ENCODE measurements around the gene SLC66A3. TPM values are rescaled to one million over a fixed set of nuclear protein-coding genes. Genes with fewer than 3 reads are reported as not detected.

The SLC66A3 gene
- polyA plus RNA-seq, 1 donor (not counting 4 experiments of a cell fraction or from before 2014, with no cell fraction given), result 31.1 TPM

DNA sequence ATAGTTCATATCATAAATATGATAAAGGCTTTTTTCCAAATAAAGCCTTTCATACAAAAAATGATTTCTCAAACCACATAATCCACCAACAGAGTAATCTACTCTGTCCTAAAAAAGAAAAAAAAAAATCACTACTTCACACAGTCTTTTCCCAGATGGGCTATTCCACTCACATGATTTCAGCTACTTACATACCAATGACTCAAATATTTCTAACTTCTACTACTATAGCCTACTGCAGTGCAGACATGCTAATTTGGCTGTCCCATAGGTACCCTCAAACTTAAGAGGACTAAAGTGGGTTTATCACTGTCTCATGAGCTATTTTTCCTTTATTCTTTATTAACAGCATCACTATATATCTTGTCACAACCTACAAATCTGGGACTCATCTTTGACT lies 57.4 kb downstream of the SLC66A3 start:
- dilution Hi-C loops (cut with MboI; ENCODE audit: extremely low pct_ligation_motif_present, low sequenced_read_pairs), result no loop called here
- H3K4me1 ChIP-seq (ENCODE audit: control insufficient read depth, extremely low read depth, insufficient read depth, low read length), result no peaks in the 10 kb centered on the region
- no peak for FAIRE-seq
- H2AFZ ChIP-seq (ENCODE audit: control insufficient read depth, low read length), result no peak overlapping the region
- no peak overlapping the region for H3K4me3 ChIP-seq (ENCODE audit: control insufficient read depth in 2 of 3, extremely low read depth in 1 of 3, insufficient read depth in 2 of 3, low read depth in 1 of 3, low read length in 3 of 3)
- no peaks in the 10 kb centered on the region for H4K20me1 ChIP-seq (ENCODE audit: control insufficient read depth, extremely low read depth, insufficient read depth, low read length)
- peaks cover 2 to 12% of the 10 kb centered on the region in 2 experiments for H3K36me3 ChIP-seq (ENCODE audit: control insufficient read depth in 2 of 2, extremely low read depth in 1 of 2, insufficient read depth in 2 of 2, low read length in 2 of 2)
- no peak for DNase-seq (ENCODE audit: low read depth, low spot score)
- no peaks in the 10 kb centered on the region for H3K27me3 ChIP-seq (ENCODE audit: control insufficient read depth, extremely low read depth, insufficient read depth, low read length)
- TF ChIP-seq CTCF (optimal IDR thresholded peaks at IDR 0.05 in 1 of 3, IDR thresholded peaks at IDR 0.05 in 1 of 3, conservative IDR thresholded peaks at IDR 0.05 in 1 of 3; ENCODE audit: extremely low read depth in 1 of 3, insufficient read depth in 2 of 3, low read length in 3 of 3) (no peak), EZH2 (IDR thresholded peaks at IDR 0.05; ENCODE audit: low read length) (no peak)
- no peak overlapping the region for H3K4me2 ChIP-seq (ENCODE audit: control insufficient read depth, extremely low read depth, insufficient read depth, low read depth, low read length)
- no peaks in the 10 kb centered on the region for H3K9me3 ChIP-seq (ENCODE audit: control insufficient read depth, low read depth, low read length)
- H3K79me2 ChIP-seq (ENCODE audit: control insufficient read depth, insufficient read depth, low read length), result no peaks in the 10 kb centered on the region
- H3K9me1 ChIP-seq (ENCODE audit: control insufficient read depth, extremely low read depth, insufficient read depth, low read length), result no peaks in the 10 kb centered on the region
- no peak overlapping the region for H3K27ac ChIP-seq (ENCODE audit: control insufficient read depth, insufficient read depth, low read length)
- no peak overlapping the region for H3K9ac ChIP-seq (ENCODE audit: control insufficient read depth, extremely low read depth, insufficient read depth, low read length)

- no peak for FAIRE-seq
- no peak overlapping the region for H3K9ac ChIP-seq (ENCODE audit: control insufficient read depth, extremely low read depth, insufficient read depth, low read length)
- H3K36me3 ChIP-seq (ENCODE audit: control insufficient read depth in 2 of 2, extremely low read depth in 1 of 2, insufficient read depth in 2 of 2, low read length in 2 of 2), result peaks cover 2 to 12% of the 10 kb centered on the region in 2 experiments
- H2AFZ ChIP-seq (ENCODE audit: control insufficient read depth, low read length), result no peak overlapping the region
- H3K9me1 ChIP-seq (ENCODE audit: control insufficient read depth, extremely low read depth, insufficient read depth, low read length), result no peaks in the 10 kb centered on the region
- no peak for DNase-seq (ENCODE audit: low read depth, low spot score)
- H3K4me1 ChIP-seq (ENCODE audit: control insufficient read depth, extremely low read depth, insufficient read depth, low read length), result no peaks in the 10 kb centered on the region
- H3K4me2 ChIP-seq (ENCODE audit: control insufficient read depth, extremely low read depth, insufficient read depth, low read depth, low read length), result no peak overlapping the region
- TF ChIP-seq EZH2 (IDR thresholded peaks at IDR 0.05; ENCODE audit: low read length) (no peak), CTCF (optimal IDR thresholded peaks at IDR 0.05 in 1 of 3, IDR thresholded peaks at IDR 0.05 in 1 of 3, conservative IDR thresholded peaks at IDR 0.05 in 1 of 3; ENCODE audit: extremely low read depth in 1 of 3, insufficient read depth in 2 of 3, low read length in 3 of 3) (no peak)
- no peaks in the 10 kb centered on the region for H3K9me3 ChIP-seq (ENCODE audit: control insufficient read depth, low read depth, low read length)
- dilution Hi-C loops (cut with MboI; ENCODE audit: extremely low pct_ligation_motif_present, low sequenced_read_pairs), result no loop called here
- no peaks in the 10 kb centered on the region for H3K79me2 ChIP-seq (ENCODE audit: control insufficient read depth, insufficient read depth, low read length)
- no peak overlapping the region for H3K27ac ChIP-seq (ENCODE audit: control insufficient read depth, insufficient read depth, low read length)
- no peak overlapping the region for H3K4me3 ChIP-seq (ENCODE audit: control insufficient read depth in 2 of 3, extremely low read depth in 1 of 3, insufficient read depth in 2 of 3, low read depth in 1 of 3, low read length in 3 of 3)
- H3K27me3 ChIP-seq (ENCODE audit: control insufficient read depth, extremely low read depth, insufficient read depth, low read length), result no peaks in the 10 kb centered on the region
- no peaks in the 10 kb centered on the region for H4K20me1 ChIP-seq (ENCODE audit: control insufficient read depth, extremely low read depth, insufficient read depth, low read length)
Measured at GRCh38 chr2:11213090-11213638, 57.9 kb downstream of the SLC66A3 start.
